HepG2 (cell line): ENCODE measurements around the gene OR2T10. TPM values are rescaled to one million over a fixed set of nuclear protein-coding genes. Genes with fewer than 3 reads are reported as not detected.

Source experiments
- ATAC-seq: fragments of 200-7000 bp; cut with Tn5 transposase; 3 replicates; pipeline ENCODE4 v1.9.1; 2020; ENCODE audit warnings: mild to moderate bottlenecking, moderate library complexity
- BruUV-seq: library from RNA; stranded (reverse); fragments of 400-500 nt; replicated peaks from 2 replicates; lab custom pipeline; 2021; lab: Mats Ljungman, UMichigan
- CTCF ChIA-PET: fragments of 300-600 bp; formaldehyde crosslinking; extraction: SDS; loops from one replicate; lab custom pipeline; 2021; ENCODE audit warnings: low total read pairs, inconsistent platforms, low intra/inter-chr PET ratio; lab: Yijun Ruan, JAX
- POLR2A ChIA-PET: fragments of 350-600 bp; sonication (Branson Sonifier 250); formaldehyde crosslinking; loops from one replicate; lab custom pipeline; 2020; ENCODE audit warnings: antibody characterized with exemption, inconsistent platforms; lab: Yijun Ruan, JAX
- DNase-seq: peaks from one replicate; pipeline ENCODE4 v3.0.0-alpha.2; 2015; ENCODE audit warnings: low spot score
- FAIRE-seq: peaks from 3 replicates; lab custom pipeline; 2011; peaks lifted over from hg19 to GRCh38; lab: Jason Lieb, UNC
- H2AFZ ChIP-seq: one replicate; pipeline ENCODE4 v1.6.1; 2011; ENCODE audit warnings: low read length, inconsistent platforms
- H3K27ac ChIP-seq: fragments of 300-600 bp; 3 replicates; pipeline ENCODE4 v1.8.0; 2011; ENCODE audit warnings: mixed run types, mild to moderate bottlenecking, mixed read lengths, low read length, inconsistent platforms; ENCODE audit not compliant: insufficient read depth; ENCODE audit errors: extremely low read length
- H3K27me3 ChIP-seq, 2 experiments: fragments of 200-600 bp in 1 of 2; 2 replicates in 1 of 2; 3 replicates in 1 of 2; pipeline versions ENCODE4 v1.6.0 to v1.8.0; 2011; ENCODE audit warnings: low read length in 2 of 2, mild to moderate bottlenecking in 2 of 2, moderate library complexity in 2 of 2, inconsistent platforms in 1 of 2; ENCODE audit not compliant: insufficient read depth in 2 of 2, control insufficient read depth in 1 of 2
- H3K36me3 ChIP-seq, 2 experiments: fragments of 200-600 bp in 1 of 2; replicated peaks in 1 of 2; 2 replicates in 1 of 2; 3 replicates in 1 of 2; pipeline versions ENCODE4 v1.5.1 to v1.8.0; 2011; ENCODE audit warnings: low read length in 2 of 2, inconsistent platforms in 1 of 2; ENCODE audit not compliant: insufficient read depth in 2 of 2, control insufficient read depth in 1 of 2
- H3K4me1 ChIP-seq: 2 replicates; pipeline ENCODE4 v1.5.1; 2012; ENCODE audit warnings: low read length, inconsistent platforms; ENCODE audit not compliant: insufficient read depth
- H3K4me2 ChIP-seq: 2 replicates; pipeline ENCODE4 v1.6.0; 2011; ENCODE audit warnings: low read depth, low read length, inconsistent platforms
- H3K4me3 ChIP-seq, 3 experiments: fragments of 200-600 bp in 1 of 3; sonication (generic), shearing (Covaris generic) in 1 of 3; replicated peaks in 1 of 3; 2 replicates each; pipeline ENCODE4 v1.5.1; 2011 to 2016; ENCODE audit warnings: low read length in 3 of 3, inconsistent platforms in 2 of 3, low read depth in 2 of 3, mild to moderate bottlenecking in 2 of 3, control low read depth in 1 of 3, mixed read lengths in 1 of 3; ENCODE audit not compliant: insufficient read depth in 1 of 3
- H3K79me2 ChIP-seq: one replicate; pipeline ENCODE4 v1.6.1; 2011; ENCODE audit warnings: low read length, inconsistent platforms; ENCODE audit not compliant: insufficient read depth
- H3K9ac ChIP-seq: 2 replicates; pipeline ENCODE4 v1.6.0; 2011; ENCODE audit warnings: mild to moderate bottlenecking, low read depth, low read length, inconsistent platforms; ENCODE audit not compliant: insufficient read depth
- H3K9me3 ChIP-seq: 2 replicates; pipeline ENCODE4 v1.5.1; 2012; ENCODE audit warnings: mild to moderate bottlenecking, low read length
- H4K20me1 ChIP-seq: 2 replicates; pipeline ENCODE4 v1.6.0; 2011; ENCODE audit warnings: inconsistent platforms, mild to moderate bottlenecking, low read length, moderate library complexity; ENCODE audit not compliant: insufficient read depth
- ARID3A ChIP-seq: IDR thresholded peaks from 2 replicates; pipeline ENCODE4 v1.6.1; 2012; ENCODE audit warnings: low read depth, low read length, improper control_type of control experiment
- BRD4 ChIP-seq: sonication (generic); formaldehyde crosslinking; IDR thresholded peaks from 2 replicates; pipeline ENCODE4 v1.4.0; 2020; ENCODE audit warnings: missing genetic modification reagents
- E2F1 ChIP-seq: sonication (generic); formaldehyde crosslinking; IDR thresholded peaks from 2 replicates; pipeline ENCODE4 v1.5.0; 2020; ENCODE audit warnings: missing genetic modification reagents
- ISL2 ChIP-seq: sonication (generic); formaldehyde crosslinking; IDR thresholded peaks from 2 replicates; pipeline ENCODE4 v1.5.0; 2020; ENCODE audit warnings: missing genetic modification reagents
- KLF11 ChIP-seq: IDR thresholded peaks from 2 replicates; pipeline ENCODE4 v1.6.1; 2016; ENCODE audit warnings: missing compliant biosample characterization
- REST ChIP-seq, 2 experiments: IDR thresholded peaks; 2 replicates each; pipeline ENCODE4 v1.6.1; 2011 to 2012; ENCODE audit warnings: low read length in 2 of 2, borderline replicate concordance in 1 of 2, low read depth in 1 of 2, mild to moderate bottlenecking in 1 of 2, moderate library complexity in 1 of 2
- TEF ChIP-seq: sonication (generic); formaldehyde crosslinking; IDR thresholded peaks from 2 replicates; pipeline ENCODE4 v1.5.0; 2020; ENCODE audit warnings: missing genetic modification reagents
- TOE1 ChIP-seq: sonication (generic); formaldehyde crosslinking; IDR thresholded peaks from 2 replicates; pipeline ENCODE4 v1.4.0; 2020; ENCODE audit warnings: mild to moderate bottlenecking, missing genetic modification reagents
- ZBED4 ChIP-seq: sonication (generic); formaldehyde crosslinking; IDR thresholded peaks from 2 replicates; pipeline ENCODE4 v1.4.0; 2020; ENCODE audit warnings: missing genetic modification reagents, borderline replicate concordance
- ZBTB7A ChIP-seq: sonication (generic); formaldehyde crosslinking; IDR thresholded peaks from 2 replicates; pipeline ENCODE4 v1.8.0; 2022; ENCODE audit warnings: mild to moderate bottlenecking, missing genetic modification reagents
- ZNF251 ChIP-seq: sonication (generic); formaldehyde crosslinking; IDR thresholded peaks from 2 replicates; pipeline ENCODE4 v1.9.0; 2021; ENCODE audit warnings: mild to moderate bottlenecking, missing genetic modification reagents
- ZNF850 ChIP-seq: sonication (generic); formaldehyde crosslinking; conservative IDR thresholded peaks from 2 replicates; pipeline ENCODE4 v1.9.0; 2021; ENCODE audit warnings: mild to moderate bottlenecking, missing genetic modification reagents
- WGBS: methylation state at CpG from one replicate; pipeline ENCODE4 v1.1.6; 2017; ENCODE audit warnings: low lambda C conversion rate; 5-methylcytosine and 5-hydroxymethylcytosine counted together
- in situ Hi-C: cut with HindIII; loops from 2 replicates; pipeline ENCODE4 v1.10.0; 2017; ENCODE audit warnings: low pct_unique_long_range_greater_than_20kb; ENCODE audit not compliant: extremely low pct_ligation_motif_present
- intact Hi-C: fragments of 100-400 bp; cut with micrococcal nuclease; formaldehyde crosslinking; loops from one replicate; pipeline ENCODE4 v1.10.0; 2022; ENCODE audit not compliant: unreplicated experiment
- polyA plus RNA-seq, 8 experiments: library from polyadenylated mRNA; depleted of rRNA in 3 of 8; stranded (reverse) in 7 of 8; unstranded in 1 of 8; fragments of >200 nt; fragmentation: Illumina TruSeq in 4 of 8; extraction: Trizol in 4 of 8; gene quantifications; 2 replicates each; pipeline versions ENCODE4 v1.2.1 to v1.2.3, GENCODE V29; 2011 to 2016; ENCODE audit warnings: low read depth in 4 of 8, missing spikeins in 1 of 8, mixed read lengths in 1 of 8; ENCODE audit not compliant: insufficient read depth in 1 of 8
- total RNA-seq, 5 experiments: library from RNA; depleted of rRNA; stranded (reverse); fragments of >200 nt; fragmentation: Illumina TruSeq; extraction: Trizol; gene quantifications; 2 replicates each; pipeline ENCODE4 v1.2.3, GENCODE V29; 2016; ENCODE audit warnings: low read depth in 1 of 5

The OR2T10 gene
- total and polyA plus RNA-seq, 2 of the 13 experiments (the other 11 are each of a cell fraction or from before 2014, with no cell fraction given), result not detected

- Histone ChIP-seq H2AFZ (no peak overlapping the region), H3K9ac (no peak overlapping the region), H3K4me1 (no peaks in the 10 kb centered on the region), H3K27me3 (no peaks in the 10 kb centered on the region), H3K4me3 (no peak overlapping the region), H3K9me3 (no peaks in the 10 kb centered on the region), H3K79me2 (no peaks in the 10 kb centered on the region), H3K36me3 (no peaks in the 10 kb centered on the region), H3K27ac (no peak overlapping the region), H3K4me2 (no peak overlapping the region), H4K20me1 (no peaks in the 10 kb centered on the region)
- ATAC-seq (no peak), DNase-seq (no peak), FAIRE-seq (no peak)
- WGBS, result 57% methylated on average over 16 of the region's 17 CpGs
- ChIA-PET POLR2A (no interaction called here), CTCF (no interaction called here)
- intact Hi-C loops (no loop called here), in situ Hi-C loops (no loop called here)
- no TSS peak for BruUV-seq
- TF ChIP-seq REST (IDR thresholded peaks at IDR 0.05; ENCODE audit: borderline replicate concordance in 1 of 2, low read depth in 1 of 2, low read length in 2 of 2) (no peak), ZNF251 (no peak), BRD4 (CRISPR knock-in tag) (no peak), TEF (CRISPR knock-in tag) (no peak), ZBED4 (CRISPR knock-in tag) (no peak), ISL2 (CRISPR knock-in tag) (no peak), ZBTB7A (CRISPR knock-in tag) (no peak), KLF11 (CRISPR knock-in tag) (no peak), E2F1 (CRISPR knock-in tag) (no peak), ZNF850 (CRISPR knock-in tag) (no peak), ARID3A (no peak), TOE1 (no peak)
Measured at GRCh38 chr1:248590055-248590454, 7.4 kb downstream of the OR2T10 start.
